GM23338 (cell line): Measurements from ENCODE around the gene BTBD19. TPM values are rescaled to one million over a fixed set of nuclear protein-coding genes. Genes with fewer than 3 reads are reported as not detected.

Experiments used
- ATAC-seq: fragments of 200-7000 bp; cut with Tn5 transposase; 3 replicates; pipeline ENCODE4 v1.9.1; 2020
- DNase-seq: peaks from one replicate; pipeline ENCODE4 v3.0.0-alpha.2; 2015; ENCODE audit warnings: low spot score
- H2AFZ ChIP-seq: fragments of 200-600 bp; sonication (generic); 2 replicates; pipeline ENCODE4 v1.8.0; 2016; ENCODE audit warnings: antibody characterized with exemption, mild to moderate bottlenecking, moderate library complexity
- H3F3A ChIP-seq: fragments of 200-600 bp; sonication (generic); replicated peaks from 2 replicates; pipeline ENCODE4 v1.8.0; 2017; ENCODE audit warnings: antibody characterized with exemption, mixed run types, low read depth
- H3K27ac ChIP-seq: fragments of 200-600 bp; sonication (generic); 2 replicates; pipeline ENCODE4 v1.6.1; 2016; ENCODE audit warnings: low read depth
- H3K27me3 ChIP-seq: fragments of 200-600 bp; sonication (generic); 2 replicates; pipeline ENCODE4 v1.8.0; 2016; ENCODE audit warnings: mild to moderate bottlenecking, mixed run types, moderate library complexity; ENCODE audit not compliant: insufficient read depth
- H3K36me3 ChIP-seq: fragments of 200-600 bp; sonication (generic); 2 replicates; pipeline ENCODE4 v1.8.0; 2016; ENCODE audit warnings: mild to moderate bottlenecking; ENCODE audit not compliant: insufficient read depth
- H3K4me1 ChIP-seq: fragments of 200-600 bp; sonication (generic); 2 replicates; pipeline ENCODE4 v1.8.0; 2016; ENCODE audit warnings: mild to moderate bottlenecking, moderate library complexity; ENCODE audit not compliant: insufficient read depth
- H3K4me2 ChIP-seq: fragments of 200-600 bp; sonication (generic); 2 replicates; pipeline ENCODE4 v1.7.1; 2017; ENCODE audit warnings: mixed run types
- H3K4me3 ChIP-seq: fragments of 200-600 bp; sonication (generic); 2 replicates; pipeline ENCODE4 v1.6.1; 2016; ENCODE audit warnings: mixed run types
- H3K79me2 ChIP-seq: fragments of 200-600 bp; sonication (generic); replicated peaks from 2 replicates; pipeline ENCODE4 v1.8.0; 2017; ENCODE audit warnings: mild to moderate bottlenecking; ENCODE audit not compliant: insufficient read depth
- H3K9me2 ChIP-seq: fragments of 200-600 bp; sonication (generic); 2 replicates; pipeline ENCODE4 v1.8.0; 2017; ENCODE audit not compliant: insufficient read depth
- H4K20me1 ChIP-seq: fragments of 200-600 bp; sonication (generic); replicated peaks from 2 replicates; pipeline ENCODE4 v1.8.0; 2017; ENCODE audit warnings: mild to moderate bottlenecking; ENCODE audit not compliant: insufficient read depth
- H3K27ac Mint-ChIP-seq: 2 replicates; pipeline ENCODE4 v1.8.0; 2020; ENCODE audit warnings: inconsistent platforms, mild to moderate bottlenecking, moderate library complexity, mixed read lengths
- H3K27me3 Mint-ChIP-seq: 3 replicates; pipeline ENCODE4 v1.8.0; 2022; ENCODE audit warnings: low read depth, mild to moderate bottlenecking, moderate library complexity, mixed read lengths, inconsistent platforms; ENCODE audit not compliant: insufficient read depth, poor library complexity
- H3K36me3 Mint-ChIP-seq: 3 replicates; pipeline ENCODE4 v1.8.0; 2021; ENCODE audit warnings: low read depth, mild to moderate bottlenecking, inconsistent platforms, moderate library complexity, mixed read lengths
- H3K4me1 Mint-ChIP-seq: 3 replicates; pipeline ENCODE4 v1.8.0; 2020; ENCODE audit warnings: mild to moderate bottlenecking, inconsistent platforms, mixed read lengths
- H3K4me3 Mint-ChIP-seq: 3 replicates; pipeline ENCODE4 v1.8.0; 2021; ENCODE audit warnings: moderate library complexity, mild to moderate bottlenecking, inconsistent platforms, mixed read lengths
- H3K9me3 Mint-ChIP-seq: 3 replicates; pipeline ENCODE4 v1.8.0; 2020; ENCODE audit warnings: moderate library complexity, mild to moderate bottlenecking, inconsistent platforms, mixed read lengths
- CREB1 ChIP-seq: fragments of 250-450 bp; sonication (Bioruptor Pico); IDR thresholded peaks from 2 replicates; pipeline ENCODE4 v1.5.0; 2020; ENCODE audit warnings: low read depth, mild to moderate bottlenecking, moderate library complexity
- CTCF ChIP-seq, 2 experiments: fragments of 200-600 bp in 1 of 2; sonication (generic) in 1 of 2; conservative IDR thresholded peaks; 2 replicates each; pipeline versions ENCODE4 v1.5.1 to v1.6.1; 2016 to 2017; ENCODE audit warnings: antibody characterized with exemption in 2 of 2, low read depth in 2 of 2, mild to moderate bottlenecking in 2 of 2, moderate library complexity in 1 of 2
- ETS1 ChIP-seq: IDR thresholded peaks from 2 replicates; pipeline ENCODE4 v1.6.1; 2016; ENCODE audit warnings: antibody characterized with exemption
- EZH2 ChIP-seq: fragments of 200-600 bp; sonication (generic); IDR thresholded peaks from one replicate; pipeline ENCODE4 v1.8.0; 2017; ENCODE audit warnings: antibody characterized with exemption, mild to moderate bottlenecking, low read depth; ENCODE audit not compliant: unreplicated experiment
- EZH2phosphoT487 ChIP-seq: fragments of 200-600 bp; sonication (generic); IDR thresholded peaks from one replicate; pipeline ENCODE4 v1.8.1; 2018; ENCODE audit warnings: antibody characterized with exemption; ENCODE audit not compliant: unreplicated experiment
- JUNB ChIP-seq: IDR thresholded peaks from one replicate; pipeline ENCODE4 v1.6.1; 2016; ENCODE audit warnings: antibody characterized with exemption; ENCODE audit not compliant: unreplicated experiment
- NANOG ChIP-seq: IDR thresholded peaks from 2 replicates; pipeline ENCODE4 v1.6.1; 2016; ENCODE audit warnings: antibody characterized with exemption, borderline replicate concordance
- POLR2AphosphoS5 ChIP-seq: IDR thresholded peaks from 2 replicates; pipeline ENCODE4 v1.6.1; 2016; ENCODE audit warnings: antibody characterized with exemption, low read depth
- REST ChIP-seq: IDR thresholded peaks from one replicate; pipeline ENCODE4 v1.6.1; 2018; ENCODE audit warnings: antibody characterized with exemption; ENCODE audit not compliant: unreplicated experiment
- STAT1 ChIP-seq: IDR thresholded peaks from one replicate; pipeline ENCODE4 v1.6.1; 2016; ENCODE audit warnings: antibody characterized with exemption; ENCODE audit not compliant: unreplicated experiment
- ZNF114 ChIP-seq: fragments of 250-450 bp; sonication (Bioruptor Pico); IDR thresholded peaks from 2 replicates; pipeline ENCODE4 v1.5.0; 2020; ENCODE audit warnings: mild to moderate bottlenecking, moderate library complexity
- ZNF331 ChIP-seq: fragments of 250-450 bp; sonication (Bioruptor Pico); IDR thresholded peaks from 2 replicates; pipeline ENCODE4 v1.5.0; 2020; ENCODE audit warnings: low read depth, mild to moderate bottlenecking, moderate library complexity
- ZNF462 ChIP-seq: fragments of 250-450 bp; sonication (Bioruptor Pico); IDR thresholded peaks from 2 replicates; pipeline ENCODE4 v1.5.0; 2020; ENCODE audit warnings: mild to moderate bottlenecking, moderate library complexity
- polyA plus RNA-seq: library from polyadenylated mRNA; unstranded; fragments of >200 nt; fragmentation: Nextera tagmentation; extraction: Ambion mirVana; gene quantifications from 2 replicates; pipeline ENCODE4 v1.2.1, GENCODE V29; 2016
- total RNA-seq: library from RNA; depleted of rRNA; stranded (reverse); fragments of >200 nt; shearing (Covaris generic); gene quantifications from 2 replicates; pipeline ENCODE4 v1.2.3, GENCODE V29; 2014

The BTBD19 gene
- total and polyA plus RNA-seq, 2 experiments from 2014 or later: 0.37 to 0.66 TPM

GRCh38 chr1:44786841-44787426 is 21.4 kb upstream of the BTBD19 start:
- H3K4me1 Mint-ChIP-seq: peaks cover 33% of the 10 kb centered on the region
- peak overlapping the region; percentile 99 for H2AFZ ChIP-seq
- ATAC-seq (no peak), DNase-seq (no peak)
- H3K4me2 ChIP-seq: peak overlapping the region; percentile 92
- H3K27me3 Mint-ChIP-seq: peaks cover 28% of the 10 kb centered on the region
- H3K4me3 Mint-ChIP-seq: peak overlapping the region; percentile 74
- TF ChIP-seq ZNF114 (CRISPR knock-in tag) (no peak), POLR2AphosphoS5 (no peak), REST (no peak), STAT1 (no peak), ZNF462 (CRISPR knock-in tag) (no peak), EZH2 (no peak), EZH2phosphoT487 (no peak), NANOG (no peak), JUNB (no peak), CTCF (conservative IDR thresholded peaks at IDR 0.05; ENCODE audit: low read depth in 2 of 2) (no peak), CREB1 (CRISPR knock-in tag) (no peak), ETS1 (no peak), ZNF331 (no peak)
- no peaks in the 10 kb centered on the region for H3K9me2 ChIP-seq
- H3F3A ChIP-seq: peaks cover 29% of the 10 kb centered on the region
- H3K4me3 ChIP-seq: peak overlapping the region; percentile 73
- H4K20me1 ChIP-seq: no peaks in the 10 kb centered on the region
- H3K27ac ChIP-seq: no peak overlapping the region
- H3K27me3 ChIP-seq: 0 out of 2 replicates have a peak, but pooled peaks cover 10% of the 10 kb centered on the region
- peaks cover 2% of the 10 kb centered on the region; the same call in 2 of the 3 replicates for H3K36me3 Mint-ChIP-seq
- peaks cover 22% of the 10 kb centered on the region for H3K4me1 ChIP-seq
- no peaks in the 10 kb centered on the region; the same call in 2 of the 3 replicates for H3K9me3 Mint-ChIP-seq
- H3K79me2 ChIP-seq: no peaks in the 10 kb centered on the region
- no peak overlapping the region; the same call in 1 of the 2 replicates for H3K27ac Mint-ChIP-seq
- H3K36me3 ChIP-seq: no peaks in the 10 kb centered on the region
